LoVo (cell line): ENCODE measurements around the gene RAB34.

Experiments
- DNase-seq: peaks from one replicate; pipeline ENCODE4 v3.0.0-alpha.2; 2016; ENCODE audit warnings: low spot score

Gene RAB34

GRCh38 chr17:28717578-28718332 lies at the start of gene RAB34:
Gene RAB34 (minus strand): TSS chr17:28717868. CDS start chr17:28717266, 602 bp downstream.
- no peak for DNase-seq

GRCh38 chr17:28765038-28765437 lies 47.4 kb upstream of the RAB34 start:
- DNase-seq = no peak

DNA sequence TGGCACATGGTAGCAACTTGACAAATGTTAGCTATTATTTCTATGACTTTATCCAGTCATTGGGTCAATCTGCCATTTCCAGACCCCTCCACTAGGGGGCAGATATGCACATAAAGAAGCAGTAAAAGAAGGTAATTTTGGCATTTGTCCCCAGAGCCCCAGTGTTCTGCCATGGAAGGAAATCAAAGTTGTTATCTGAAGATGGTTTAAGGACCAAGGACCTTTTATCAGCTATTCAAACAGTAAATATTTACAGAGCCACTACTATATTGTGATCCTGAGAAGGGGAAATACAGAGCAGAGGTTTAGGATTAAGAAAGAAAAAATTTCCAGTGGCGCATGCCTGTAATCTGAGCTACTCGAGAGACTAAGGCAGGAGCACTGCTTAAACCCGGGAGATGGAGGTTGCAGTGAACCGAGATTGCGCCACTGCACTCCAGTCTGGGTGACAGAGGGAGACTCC lies 46.2 kb upstream of the RAB34 start:
- DNase-seq = peak; percentile 57

GRCh38 chr17:28763137-28763799 lies 45.6 kb upstream of the RAB34 start:
- DNase-seq = no peak

- no peak for DNase-seq
Observed at GRCh38 chr17:28760601-28761562, 43.2 kb upstream of the RAB34 start.

GRCh38 chr17:28759256-28759865 lies 41.7 kb upstream of the RAB34 start:
- DNase-seq = no peak

GRCh38 chr17:28758411-28759121 lies 40.9 kb upstream of the RAB34 start:
- DNase-seq = no peak

DNA sequence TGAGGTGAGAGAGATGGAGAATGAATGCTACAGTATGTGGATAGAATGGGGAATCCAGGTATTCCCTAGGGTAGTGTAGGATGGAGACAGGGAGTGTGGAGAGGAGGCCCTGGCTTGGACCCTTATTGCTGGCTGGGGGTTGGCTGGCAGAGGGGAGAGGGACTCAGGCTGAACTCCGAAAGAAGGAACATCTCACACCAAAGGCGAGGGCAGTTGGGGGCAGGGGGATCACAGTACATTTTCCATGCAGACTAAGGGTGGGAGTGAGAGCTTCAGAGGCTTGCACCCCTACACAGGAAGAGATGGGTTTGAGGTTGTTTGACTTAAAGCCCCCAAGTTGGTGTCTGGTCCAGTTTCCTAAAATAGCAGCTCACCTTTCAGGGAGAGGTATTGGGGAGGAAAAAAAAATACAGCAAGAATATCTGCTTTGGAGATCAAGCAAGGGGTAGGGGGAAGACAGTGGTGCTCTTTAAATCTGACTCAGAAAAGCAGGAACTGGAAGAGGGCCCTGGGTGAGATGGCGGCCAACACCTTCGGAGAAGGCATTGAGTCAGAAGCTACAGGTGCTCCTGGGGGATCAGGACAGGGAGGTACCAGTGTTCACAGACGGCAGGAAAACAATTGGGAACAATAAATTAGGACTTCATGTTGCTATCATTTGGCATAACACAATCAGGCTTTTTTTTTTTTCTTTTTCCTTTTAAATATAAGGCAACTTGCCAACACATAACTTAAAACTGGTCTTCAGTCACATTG lies 38.6 kb upstream of the RAB34 start:
- DNase-seq = no peak

- no peak for DNase-seq
Observed at GRCh38 chr17:28755486-28755885, 37.8 kb upstream of the RAB34 start.

- no peak for DNase-seq
Observed at GRCh38 chr17:28751600-28752366, 34.1 kb upstream of the RAB34 start.

GRCh38 chr17:28750178-28751047 lies 32.7 kb upstream of the RAB34 start:
- peak; percentile 93 for DNase-seq

DNA sequence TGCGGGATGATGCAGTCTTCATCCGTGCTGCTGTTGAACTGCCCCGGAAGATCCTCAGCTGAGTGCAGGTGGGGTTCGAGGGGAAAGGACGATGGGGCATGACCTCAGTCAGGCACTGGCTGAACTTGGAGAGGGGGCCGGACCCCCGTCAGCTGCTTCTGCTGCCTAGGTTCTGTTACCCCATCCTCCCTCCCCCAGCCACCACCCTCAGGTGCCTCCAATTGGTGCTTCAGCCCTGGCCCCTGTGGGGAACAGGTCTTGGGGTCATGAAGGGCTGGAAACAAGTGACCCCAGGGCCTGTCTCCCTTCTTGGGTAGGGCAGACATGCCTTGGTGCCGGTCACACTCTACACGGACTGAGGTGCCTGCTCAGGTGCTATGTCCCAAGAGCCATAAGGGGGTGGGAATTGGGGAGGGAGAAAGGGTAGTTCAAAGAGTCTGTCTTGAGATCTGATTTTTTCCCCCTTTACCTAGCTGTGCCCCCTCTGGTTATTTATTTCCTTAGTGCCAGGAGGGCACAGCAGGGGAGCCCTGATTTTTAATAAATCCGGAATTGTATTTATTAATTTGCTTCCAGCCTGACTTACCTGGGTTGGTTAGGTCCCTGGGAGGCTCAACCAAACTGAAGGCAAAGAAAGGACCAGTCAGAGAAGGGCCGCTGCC lies 32.0 kb upstream of the RAB34 start:
- DNase-seq = no peak

DNA sequence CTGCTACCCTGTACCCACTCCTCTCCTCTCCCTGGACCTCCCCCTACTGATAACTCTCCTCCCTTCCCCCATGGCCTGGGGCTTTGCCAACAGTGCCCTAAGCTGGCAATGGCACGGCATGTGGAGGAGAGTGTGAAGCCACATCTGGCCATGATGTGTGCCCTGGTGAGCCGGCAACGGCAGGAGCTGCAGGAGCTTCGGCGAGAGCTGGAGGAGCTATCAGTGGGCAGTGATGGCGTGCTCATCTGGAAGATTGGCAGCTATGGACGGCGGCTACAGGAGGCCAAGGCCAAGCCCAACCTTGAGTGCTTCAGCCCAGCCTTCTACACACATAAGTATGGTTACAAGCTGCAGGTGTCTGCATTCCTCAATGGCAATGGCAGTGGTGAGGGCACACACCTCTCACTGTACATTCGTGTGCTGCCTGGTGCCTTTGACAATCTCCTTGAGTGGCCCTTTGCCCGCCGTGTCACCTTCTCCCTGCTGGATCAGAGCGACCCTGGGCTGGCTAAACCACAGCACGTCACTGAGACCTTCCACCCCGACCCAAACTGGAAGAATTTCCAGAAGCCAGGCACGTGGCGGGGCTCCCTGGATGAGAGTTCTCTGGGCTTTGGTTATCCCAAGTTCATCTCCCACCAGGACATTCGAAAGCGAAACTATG lies 31.3 kb upstream of the RAB34 start:
- DNase-seq = no peak

DNA sequence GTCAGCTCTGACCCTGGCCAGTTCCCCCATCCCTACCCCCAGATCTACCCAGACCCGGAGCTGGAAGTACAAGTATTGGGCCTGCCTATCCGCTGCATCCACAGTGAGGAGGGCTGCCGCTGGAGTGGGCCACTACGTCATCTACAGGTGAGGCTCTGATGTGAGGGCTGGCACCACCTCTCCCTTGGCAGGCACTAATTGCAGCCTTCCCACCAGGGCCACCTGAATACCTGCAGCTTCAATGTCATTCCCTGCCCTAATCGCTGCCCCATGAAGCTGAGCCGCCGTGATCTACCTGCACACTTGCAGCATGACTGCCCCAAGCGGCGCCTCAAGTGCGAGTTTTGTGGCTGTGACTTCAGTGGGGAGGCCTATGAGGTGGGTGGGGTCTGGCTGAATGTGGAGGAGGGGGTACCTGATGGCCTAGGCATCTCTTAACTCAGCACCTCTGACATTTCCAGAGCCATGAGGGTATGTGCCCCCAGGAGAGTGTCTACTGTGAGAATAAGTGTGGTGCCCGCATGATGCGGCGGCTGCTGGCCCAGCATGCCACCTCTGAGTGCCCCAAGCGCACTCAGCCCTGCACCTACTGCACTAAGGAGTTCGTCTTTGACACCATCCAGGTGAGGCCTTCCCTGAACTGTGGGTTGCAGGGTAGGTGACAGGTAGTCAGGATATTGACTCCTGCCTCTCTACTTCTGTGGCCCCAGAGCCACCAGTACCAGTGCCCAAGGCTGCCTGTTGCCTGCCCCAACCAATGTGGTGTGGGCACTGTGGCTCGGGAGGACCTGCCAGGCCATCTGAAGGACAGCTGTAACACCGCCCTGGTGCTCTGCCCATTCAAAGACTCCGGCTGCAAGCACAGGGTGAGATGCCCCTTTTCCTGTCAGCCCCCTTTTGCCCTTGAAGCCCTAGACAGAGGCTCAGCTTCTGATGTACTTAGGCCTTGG lies 30.4 kb upstream of the RAB34 start:
- no peak for DNase-seq

DNA sequence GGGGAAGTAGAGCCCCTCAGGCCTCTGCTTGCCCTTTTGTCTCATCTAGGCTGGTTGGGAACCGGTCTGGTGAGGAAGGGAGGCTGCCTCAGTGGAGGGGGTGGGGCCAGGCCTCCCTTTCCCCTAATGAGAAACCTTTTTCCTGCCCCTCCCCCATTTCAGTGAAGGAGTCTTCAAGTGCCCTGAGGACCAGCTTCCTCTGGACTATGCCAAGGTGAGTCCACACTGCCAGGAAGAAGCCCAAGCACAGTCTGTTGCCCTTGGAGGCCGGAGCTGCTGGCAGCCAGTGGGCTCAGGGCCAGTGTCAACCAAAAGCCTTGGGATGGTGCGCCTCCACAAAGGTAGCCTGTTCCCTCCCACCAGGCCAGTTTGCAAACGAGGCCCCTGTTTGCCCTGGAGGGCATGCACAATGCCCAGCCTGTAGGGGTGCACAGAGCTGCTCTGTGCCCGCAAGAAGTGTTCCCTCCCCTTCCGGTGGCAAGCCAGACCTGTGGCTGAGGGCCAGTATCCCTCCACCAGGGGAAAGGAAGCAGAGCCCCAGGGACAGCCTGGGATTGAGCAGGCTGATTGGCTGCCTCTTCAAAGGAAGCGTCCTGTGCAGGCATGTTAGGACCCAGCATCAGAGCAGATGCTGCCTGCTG lies 29.5 kb upstream of the RAB34 start:
- DNase-seq = no peak

GRCh38 chr17:28746611-28747050 lies 29.0 kb upstream of the RAB34 start:
- peak; percentile 62 for DNase-seq
